G401 (cell line): ENCODE measurements around the gene NFATC2. TPM values are rescaled to one million over a fixed set of nuclear protein-coding genes. Genes with fewer than 3 reads are reported as not detected.

Source experiments
- DNase-seq: peaks from one replicate; pipeline ENCODE4 v3.0.0-alpha.2; 2015; ENCODE audit warnings: low spot score
- in situ Hi-C: cut with HindIII; loops from 2 replicates; pipeline ENCODE4 v1.10.0; 2016; ENCODE audit warnings: low sequenced_read_pairs, mixed read lengths
- total RNA-seq: library from RNA; depleted of rRNA; stranded (reverse); fragments of >200 nt; shearing (Covaris generic); gene quantifications from 2 replicates; pipeline ENCODE4 v1.2.3, GENCODE V29; 2014

NFATC2 gene
- total RNA-seq, 1 experiment from 2014 or later: 0.95 TPM

DNA sequence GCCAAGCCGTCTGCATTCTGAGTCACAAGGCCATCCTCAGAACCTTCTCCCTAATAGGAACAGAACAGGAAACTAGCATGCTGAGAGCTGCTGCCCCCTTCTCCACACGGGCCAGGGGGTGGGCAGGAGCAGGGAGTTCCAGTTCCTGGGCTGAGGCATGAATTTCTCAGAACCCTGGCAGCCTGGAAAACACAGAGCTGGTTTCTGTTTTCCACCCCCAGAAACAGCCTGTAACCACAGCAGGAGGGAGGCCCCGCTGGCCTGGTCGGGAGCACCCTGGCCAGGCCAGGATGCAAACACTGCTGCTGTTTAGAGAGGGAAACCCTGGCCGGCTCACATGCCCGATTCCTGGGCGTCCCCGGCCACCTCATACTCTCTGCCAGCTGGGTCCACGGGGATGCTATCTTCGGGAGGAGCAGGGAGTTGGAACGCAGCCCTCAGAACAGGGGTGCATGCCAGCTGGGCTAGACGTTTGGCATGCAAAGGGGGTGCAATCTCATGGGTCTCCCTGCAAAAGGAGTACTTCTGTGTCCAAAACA lies 130.1 kb downstream of the NFATC2 start:
- peak; percentile 62 for DNase-seq
- in situ Hi-C loops: no loop called here

DNA sequence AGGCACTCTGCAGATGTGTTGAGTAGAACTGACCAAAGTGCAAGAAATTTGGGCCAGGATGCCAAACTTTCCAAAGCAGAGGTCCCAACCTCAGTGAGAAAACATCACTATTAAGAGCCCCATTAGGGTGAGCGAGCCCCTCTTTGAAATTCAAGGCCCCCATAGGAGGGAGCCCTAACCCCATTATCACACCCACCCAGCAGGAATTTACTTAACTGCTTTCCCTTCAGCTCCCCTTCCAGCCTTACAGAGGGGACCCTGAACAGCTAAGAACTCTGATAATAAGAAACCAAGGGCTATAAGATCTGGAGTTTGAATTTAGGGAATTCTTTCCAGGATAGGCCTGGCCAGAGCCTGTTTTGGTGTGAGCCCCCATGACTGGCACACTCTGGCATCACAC lies 130.6 kb downstream of the NFATC2 start:
- DNase-seq: peak; percentile 1
- in situ Hi-C loops: no loop called here

DNA sequence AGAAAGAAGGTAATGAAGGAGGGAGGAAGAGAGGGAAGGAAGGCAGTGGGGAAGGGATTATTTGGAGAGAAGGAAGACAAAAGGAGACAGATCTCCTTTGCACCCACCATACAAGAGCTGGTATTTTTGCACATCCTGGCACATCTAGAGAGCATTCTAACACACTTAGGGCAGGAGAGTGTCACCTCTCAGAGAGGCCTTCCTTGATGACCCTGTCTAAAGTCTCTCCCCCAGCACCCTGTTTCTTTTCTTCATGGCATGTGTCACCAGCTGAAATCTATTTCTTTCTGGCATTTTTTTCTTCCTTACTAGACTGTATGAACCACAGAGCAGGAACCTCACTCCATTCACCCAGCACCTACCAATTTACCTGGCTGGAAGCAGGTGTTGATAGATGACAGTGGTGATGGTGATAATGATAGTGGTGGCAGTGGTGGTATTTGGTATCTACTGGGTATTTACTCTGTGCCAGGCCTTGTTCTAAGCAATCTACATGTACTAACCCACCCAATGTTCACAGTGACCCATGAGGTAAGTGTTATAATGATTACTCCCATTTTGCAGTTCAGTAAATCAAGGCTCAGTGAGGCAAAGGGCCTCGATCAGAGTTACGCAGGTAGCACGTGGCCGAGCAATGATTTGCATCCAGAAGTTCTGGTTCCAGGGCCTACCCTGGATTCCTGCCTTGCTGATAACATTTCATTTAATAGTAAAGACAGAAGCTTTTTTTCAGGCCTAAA lies 131.8 kb downstream of the NFATC2 start:
- in situ Hi-C loops: no loop called here
- no peak for DNase-seq

DNA sequence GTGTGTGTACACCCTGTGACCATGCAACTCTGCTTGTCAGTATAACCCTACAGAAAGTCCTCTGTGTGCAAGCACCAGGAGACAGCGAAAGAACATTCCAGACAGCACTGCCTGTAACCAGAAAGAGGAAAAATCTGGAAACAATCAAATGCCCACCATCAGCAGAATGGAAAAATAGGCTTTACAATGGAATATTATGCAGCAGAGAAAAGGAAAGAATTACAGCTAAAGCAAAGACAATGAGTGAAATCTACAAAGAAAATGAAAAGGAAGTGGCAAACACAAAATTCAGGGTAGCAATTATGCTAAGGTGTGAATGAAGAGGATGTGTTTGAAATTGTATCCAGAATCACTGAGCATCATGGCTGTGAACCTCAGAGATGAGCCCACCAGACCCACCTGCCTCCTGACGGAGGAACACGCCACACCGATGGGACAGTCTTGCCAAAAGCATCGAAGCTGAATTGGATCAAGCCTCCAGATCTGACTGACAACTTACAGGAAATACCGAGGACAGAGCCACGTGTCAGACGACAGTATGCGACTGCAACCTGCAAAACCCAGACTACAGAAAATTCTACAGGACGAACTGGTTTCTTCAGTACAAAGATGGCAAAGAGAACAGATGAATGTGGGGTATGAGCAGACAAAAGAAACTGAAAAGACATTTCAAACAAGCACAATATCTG lies 133.2 kb downstream of the NFATC2 start:
- DNase-seq: no peak
- in situ Hi-C loops: no loop called here

DNA sequence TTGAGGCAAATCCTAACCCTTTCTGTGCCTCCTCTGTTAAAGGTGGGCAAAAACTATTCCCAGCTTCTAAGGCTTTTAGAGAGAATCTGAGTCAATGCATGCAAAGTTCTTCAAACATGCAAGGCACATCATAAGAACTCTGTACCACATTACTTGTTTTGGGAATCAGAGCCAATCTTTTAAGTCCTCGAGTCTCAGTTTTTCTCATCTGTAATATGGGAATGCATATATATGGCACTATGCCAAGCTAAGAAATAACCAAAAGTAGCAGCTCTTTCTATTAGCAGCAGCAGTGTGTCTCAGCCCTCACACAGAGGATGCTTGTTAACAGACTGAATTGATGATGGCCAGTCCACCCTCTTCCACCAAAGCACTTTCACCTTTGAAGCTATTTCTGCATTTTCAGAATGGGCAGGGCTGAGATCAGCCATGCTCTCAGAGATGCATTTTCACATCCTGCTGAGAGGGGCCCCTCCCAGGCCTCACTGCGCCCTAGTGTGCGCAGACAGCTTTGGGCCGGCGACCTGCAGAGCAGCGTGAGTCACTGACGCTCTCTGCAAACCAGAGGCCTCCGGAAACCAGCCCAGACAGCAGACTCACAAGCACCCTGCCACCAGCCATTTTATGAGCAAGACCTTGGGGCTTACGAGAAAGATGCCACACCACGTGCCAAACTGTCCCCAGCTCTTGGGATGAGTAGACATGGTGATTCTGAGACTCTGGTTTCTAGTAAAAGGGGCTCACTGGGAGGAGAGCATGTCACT lies 138.0 kb downstream of the NFATC2 start:
- in situ Hi-C loops: no loop called here
- no peak for DNase-seq

DNA sequence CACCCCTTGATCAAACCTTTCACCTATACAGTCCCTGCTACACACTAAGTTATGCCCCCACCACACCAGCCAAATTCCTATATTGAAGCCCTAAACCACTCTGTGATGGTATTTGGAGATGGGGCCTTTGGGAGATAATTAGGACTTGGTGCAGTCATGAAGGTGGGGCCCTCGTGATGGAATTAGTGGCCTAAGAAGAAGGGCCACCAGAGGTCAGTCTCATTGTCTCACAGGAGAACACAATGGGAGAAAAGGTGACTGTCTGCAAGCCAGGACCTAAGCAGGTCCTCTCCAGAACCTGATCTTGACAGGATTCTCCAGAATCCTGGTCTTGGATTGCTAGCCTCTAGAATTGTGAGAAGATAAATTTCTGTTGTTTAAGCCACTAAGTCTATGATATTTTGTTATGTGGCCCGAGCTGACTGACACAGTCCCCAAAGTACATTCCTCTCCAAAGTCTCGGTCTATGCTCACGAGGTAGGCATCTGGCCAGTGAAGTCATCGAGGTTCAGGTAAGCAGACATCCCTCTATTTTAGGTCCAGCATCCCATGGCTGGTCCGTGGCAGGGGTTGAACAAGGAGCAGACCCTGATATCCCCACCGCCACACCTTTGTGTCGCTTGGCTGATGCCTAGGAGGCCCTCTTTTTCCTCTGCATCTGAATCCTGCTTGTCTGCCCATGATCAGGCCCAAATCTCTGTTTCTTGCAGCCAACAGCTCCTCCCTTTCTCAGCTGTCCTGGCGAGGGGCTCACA lies 138.9 kb downstream of the NFATC2 start:
- no peak for DNase-seq
- in situ Hi-C loops: no loop called here

DNA sequence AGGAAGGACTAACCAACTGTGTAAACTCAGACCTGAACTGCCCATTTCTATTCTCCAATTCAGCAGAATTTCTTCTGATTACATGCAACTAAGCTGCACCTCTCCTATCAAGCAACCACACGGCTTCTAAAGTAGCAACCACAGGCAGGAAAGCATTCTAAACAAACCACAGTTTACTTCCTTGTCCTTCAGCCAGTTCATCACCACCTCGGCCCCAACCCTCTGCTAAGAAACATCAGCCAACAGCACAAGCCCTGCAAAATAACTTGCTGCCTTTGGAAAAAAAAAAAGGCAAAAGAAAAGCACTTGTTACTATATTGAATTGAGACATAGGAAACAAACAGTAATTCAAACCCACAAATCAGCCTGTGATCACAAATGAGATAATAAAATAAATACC lies 140.3 kb downstream of the NFATC2 start:
- DNase-seq: no peak
- in situ Hi-C loops: no loop called here

DNA sequence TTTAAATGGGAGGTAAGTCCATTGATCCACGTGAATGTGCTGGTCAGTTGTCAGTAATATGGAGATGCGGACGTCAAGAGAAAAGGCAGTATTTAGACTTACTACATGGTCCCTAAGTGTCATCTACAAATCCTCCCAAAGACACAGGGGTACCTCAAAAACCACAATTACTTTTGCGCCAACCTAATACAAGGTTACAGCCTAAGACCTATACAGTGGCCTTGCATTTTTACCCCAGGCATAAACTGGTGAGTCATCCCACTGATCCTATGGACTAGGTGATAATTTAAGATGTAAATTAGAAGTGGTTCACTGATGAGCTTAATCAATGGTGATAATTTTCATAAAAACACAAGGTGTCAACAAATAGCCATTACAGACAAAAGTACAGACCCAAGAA lies 141.0 kb downstream of the NFATC2 start:
- in situ Hi-C loops: no loop called here
- DNase-seq: no peak

DNA sequence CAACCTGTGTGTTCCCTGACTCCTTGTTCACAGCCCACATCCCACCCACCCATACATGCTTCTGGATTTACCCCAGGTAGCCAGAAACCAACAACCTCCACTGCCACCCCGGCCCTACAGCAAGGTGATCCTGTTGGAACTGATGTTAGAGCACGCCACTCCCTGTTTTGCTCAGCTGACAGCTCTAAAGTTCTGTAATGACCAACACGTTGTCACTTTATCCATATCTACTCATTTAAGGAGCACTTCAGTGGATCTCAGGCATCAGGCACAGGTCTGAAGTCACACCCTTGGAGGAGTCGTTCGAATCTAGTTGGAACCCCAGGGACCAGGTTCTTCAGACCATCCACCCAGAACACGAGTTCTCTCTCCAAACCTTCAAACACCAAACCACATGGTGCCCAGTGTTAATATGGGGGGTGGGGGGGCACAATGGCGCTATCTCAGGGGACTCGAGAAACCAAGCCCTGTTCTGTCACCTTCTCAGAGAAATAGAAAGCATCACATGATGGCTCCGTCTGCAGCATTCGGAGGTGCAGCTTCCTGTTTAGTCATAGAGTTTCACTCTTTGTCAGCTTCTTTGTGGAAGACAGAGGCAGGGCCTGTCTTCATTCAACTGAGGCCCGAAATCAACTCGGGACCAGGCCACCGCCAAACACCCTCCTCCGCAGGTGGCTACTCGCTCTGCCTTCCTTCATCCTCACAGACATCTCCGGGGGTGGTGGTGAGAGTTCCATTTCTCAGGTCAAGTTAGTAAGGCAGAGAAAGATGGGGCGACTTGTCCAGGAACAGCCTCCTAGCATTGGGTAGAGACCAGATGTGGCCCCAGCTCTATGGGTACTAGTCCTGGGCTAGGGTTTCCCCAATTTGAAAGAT lies 142.2 kb downstream of the NFATC2 start:
- in situ Hi-C loops: no loop called here
- no peak for DNase-seq

DNA sequence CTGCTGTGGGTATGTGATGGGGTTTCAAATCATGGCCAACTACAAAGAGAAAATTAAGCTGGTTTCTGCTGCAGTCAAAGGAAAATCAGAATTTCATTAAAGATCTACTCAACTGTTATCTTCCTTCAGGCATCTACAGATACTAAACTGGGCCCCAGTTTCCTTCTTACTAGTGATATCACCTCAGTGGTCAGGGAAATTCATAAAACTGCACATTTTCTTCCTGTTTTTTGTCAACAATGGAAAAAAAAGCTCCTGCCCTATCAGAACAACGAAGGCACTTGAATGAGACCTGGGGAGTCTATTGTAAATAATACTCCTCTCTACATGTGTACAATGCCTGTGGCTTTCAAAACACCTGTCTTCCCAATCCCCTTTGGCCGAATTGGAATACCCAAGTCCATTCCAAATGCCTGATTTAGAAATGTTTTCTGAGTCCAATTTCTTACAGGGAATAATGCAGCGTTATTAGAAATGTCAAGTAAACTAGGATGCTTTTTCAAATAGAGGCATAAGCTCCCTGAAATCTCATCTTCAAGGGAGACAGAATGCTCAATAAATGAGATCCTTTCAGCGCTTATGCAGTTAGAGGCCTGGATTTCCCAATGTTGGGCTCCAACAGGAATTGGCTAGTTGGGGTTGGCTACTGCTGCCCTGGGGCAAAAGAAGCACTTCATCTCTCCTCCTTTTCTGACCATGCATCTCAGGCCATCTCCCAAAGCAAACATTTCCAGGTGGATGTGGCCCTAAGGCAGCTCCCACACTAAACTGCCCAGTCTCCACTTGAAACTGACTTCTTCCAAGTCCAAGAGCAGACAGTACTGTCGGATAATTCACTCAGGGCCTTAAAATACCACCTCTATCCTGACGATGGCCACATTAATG lies 143.3 kb downstream of the NFATC2 start:
- in situ Hi-C loops: loop anchor here (25.0 kb wide), 1 partner anchor 188 kb away; no protein-coding TSS in a partner anchor

DNA sequence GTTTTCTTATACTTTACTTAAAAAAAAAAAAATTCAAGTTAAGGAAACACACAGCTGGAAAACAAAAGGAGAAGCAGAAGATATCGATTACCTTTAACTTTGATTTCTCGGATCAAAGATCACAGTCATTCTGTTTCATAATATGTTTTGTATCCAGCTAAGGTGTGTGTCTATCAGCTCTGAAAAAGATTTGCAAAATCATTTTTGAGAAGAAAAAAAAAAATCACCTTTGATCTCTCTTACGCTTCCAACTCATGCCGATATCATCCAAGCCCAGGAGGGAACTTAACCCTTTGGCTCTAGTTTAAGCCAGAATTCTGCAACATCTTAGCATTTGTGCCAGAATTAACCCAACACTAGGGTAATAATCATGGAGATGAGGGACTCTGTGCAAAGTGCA lies 144.0 kb downstream of the NFATC2 start:
- in situ Hi-C loops: loop anchor here (25.0 kb wide), 1 partner anchor 189 kb away; no protein-coding TSS in a partner anchor
- DNase-seq: no peak

More for the DNA sequence above, 143.3 kb downstream of the NFATC2 start:
- no peak for DNase-seq

DNA sequence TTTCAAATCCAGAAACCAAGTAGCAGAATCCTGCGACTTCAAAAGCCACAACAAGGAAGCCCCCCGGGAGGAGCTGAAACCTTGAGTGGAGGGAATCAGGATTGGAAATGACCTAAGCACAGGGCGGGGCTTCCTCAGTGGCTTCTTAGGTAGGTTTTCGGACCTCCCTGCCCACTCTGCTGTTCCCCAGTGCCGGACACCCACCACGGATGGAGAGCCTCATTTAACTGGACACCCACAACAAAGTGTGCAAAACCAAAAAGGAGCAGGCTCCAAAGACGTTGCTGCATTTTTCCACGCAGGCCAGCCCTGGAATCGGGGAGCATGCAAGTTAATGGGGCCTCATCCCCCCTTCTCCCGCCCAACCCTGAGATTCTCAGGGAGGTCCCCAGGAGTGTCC lies 144.4 kb downstream of the NFATC2 start:
- DNase-seq: no peak

DNA sequence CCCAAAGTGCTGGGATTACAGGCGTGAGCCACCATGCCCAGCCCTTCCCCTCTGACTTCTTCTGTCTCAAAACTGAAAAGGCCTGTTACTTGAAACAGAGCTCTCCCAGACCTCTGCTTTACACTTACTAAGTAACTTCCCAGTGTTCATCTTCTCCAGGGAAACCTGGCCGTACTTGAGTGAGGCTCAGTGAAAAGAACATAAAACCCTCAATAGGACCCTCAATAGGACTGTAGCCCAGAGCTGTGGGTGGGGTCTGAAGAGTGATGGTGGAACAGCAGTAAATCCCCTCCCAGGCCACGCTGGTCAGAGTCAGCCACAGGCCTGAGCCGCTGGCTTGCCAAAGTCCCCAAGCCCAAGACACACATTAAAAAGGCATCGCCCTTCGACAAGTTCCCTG lies 145.4 kb downstream of the NFATC2 start:
- DNase-seq: no peak
- in situ Hi-C loops: loop anchor here (25.0 kb wide), 1 partner anchor 190 kb away; no protein-coding TSS in a partner anchor

More for the DNA sequence above, 144.4 kb downstream of the NFATC2 start:
- in situ Hi-C loops: loop anchor here (25.0 kb wide), 1 partner anchor 189 kb away; no protein-coding TSS in a partner anchor

DNA sequence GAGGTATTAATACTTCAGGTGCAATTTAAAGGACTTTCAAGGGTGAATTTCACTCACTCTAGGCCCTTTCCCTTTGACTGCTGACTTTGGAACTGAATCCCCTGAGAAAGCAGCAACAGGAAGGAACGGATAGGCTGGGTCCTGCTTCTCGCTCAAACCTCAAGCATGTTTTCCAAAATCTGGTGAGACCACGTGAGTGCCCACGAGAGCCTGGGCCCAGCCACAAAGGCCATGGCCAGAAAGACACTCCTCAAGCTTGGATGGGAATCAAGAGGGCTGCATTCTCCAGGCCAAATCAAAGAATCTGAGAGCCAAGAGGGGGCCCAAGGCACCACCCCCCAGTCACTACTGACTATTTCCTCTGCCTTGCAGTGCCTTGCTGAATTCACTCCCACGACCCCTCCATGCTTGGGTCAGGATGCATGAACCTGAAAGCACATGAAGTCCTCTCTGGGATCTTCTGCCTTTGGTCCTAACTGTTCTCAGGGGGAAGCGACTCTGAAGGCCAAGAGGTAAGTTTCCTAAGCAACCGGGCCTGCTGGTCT lies 146.1 kb downstream of the NFATC2 start:
- in situ Hi-C loops: loop anchor here (25.0 kb wide), 1 partner anchor 191 kb away; no protein-coding TSS in a partner anchor
- DNase-seq: no peak

DNA sequence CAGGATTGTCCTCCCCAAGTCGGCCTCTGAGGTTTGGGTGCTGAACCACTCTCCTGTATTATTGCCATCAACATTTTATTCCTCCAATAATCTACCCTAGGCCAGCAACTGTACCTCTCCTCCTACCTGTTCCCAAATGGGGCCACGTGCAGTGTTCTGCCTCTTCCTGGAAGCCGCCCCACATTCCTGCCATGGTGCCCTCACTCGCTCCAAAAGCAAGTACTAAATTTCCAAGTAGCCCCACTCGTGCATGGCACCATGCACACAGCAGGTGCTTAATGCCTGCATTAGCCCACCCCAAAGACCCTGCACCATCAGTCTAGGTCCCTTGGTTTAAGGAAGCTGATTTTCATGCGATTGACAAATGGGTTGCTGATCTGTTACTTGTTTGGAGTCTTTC lies 147.8 kb downstream of the NFATC2 start:
- DNase-seq: no peak
- in situ Hi-C loops: loop anchor here (25.0 kb wide), 1 partner anchor 193 kb away; no protein-coding TSS in a partner anchor

DNA sequence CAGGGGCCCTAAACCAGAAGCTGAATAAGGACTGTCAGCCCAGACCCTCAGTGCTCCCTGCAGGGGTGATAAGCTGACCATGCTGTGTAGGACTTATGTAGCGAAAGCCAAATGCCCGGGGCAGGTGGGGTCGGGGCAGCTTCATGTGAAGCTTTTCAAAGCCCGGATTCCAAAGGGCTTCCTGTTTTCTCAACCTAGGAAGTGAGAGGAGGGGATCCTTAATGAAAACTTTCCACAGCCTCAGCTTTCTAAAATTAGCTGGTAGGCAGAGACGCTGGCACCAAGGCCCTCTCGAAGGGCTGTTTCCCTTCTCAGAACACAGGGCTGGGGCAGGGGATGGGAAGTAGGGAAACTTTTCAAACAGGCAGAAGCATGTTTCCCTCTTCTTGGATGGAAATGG lies 148.9 kb downstream of the NFATC2 start:
- no peak for DNase-seq
- in situ Hi-C loops: loop anchor here (25.0 kb wide), 1 partner anchor 194 kb away; no protein-coding TSS in a partner anchor
